ENCODE results near the gene OR52B6. TPM values are rescaled to one million over a fixed set of nuclear protein-coding genes. Genes with fewer than 3 reads are reported as not detected.
"Not testable (repeated sequence)": the region's sequence is repeated elsewhere in the genome, so short reads cannot be mapped to it uniquely, and the experiment has no call there.

Gene OR52B6
- total and polyA plus RNA-seq, 7 donors: 0.07 TPM; not detected in 6

DNA sequence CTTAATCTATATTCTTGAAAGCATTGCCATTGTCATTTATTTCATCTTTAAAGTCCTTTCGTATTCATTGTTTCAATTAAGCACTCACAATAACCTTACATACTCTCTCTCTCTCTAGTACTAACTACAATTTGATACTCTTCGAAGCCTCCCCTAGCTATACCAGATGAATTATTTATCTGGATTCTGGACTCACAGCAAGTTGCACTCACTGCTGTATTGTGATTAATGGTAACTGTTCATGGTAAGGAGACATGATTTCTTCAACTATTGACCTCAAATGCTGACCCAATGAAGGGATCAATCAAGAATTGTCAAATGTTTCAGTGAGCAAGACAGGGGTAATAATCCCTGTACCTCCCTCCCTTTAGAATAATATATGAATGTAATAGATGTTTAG lies 6.0 kb upstream of the OR52B6 start:
- TF ChIP-seq POLR2AphosphoS5 (IDR thresholded peaks at IDR 0.05): no peak
- intact Hi-C loops (cut with DNase I): no loop called here
- Histone ChIP-seq H3K27ac (no peak overlapping the region), H3K4me3 (no peak overlapping the region), H3K9me3 (no peaks in the 10 kb centered on the region), H3K4me1 (no peaks in the 10 kb centered on the region), H3K27me3 (no peaks in the 10 kb centered on the region), H3K36me3 (no peaks in the 10 kb centered on the region)
- WGBS, 2 donors: 93% methylated on average over 2 of the region's 2 CpGs
- no peak for DNase-seq

DNA sequence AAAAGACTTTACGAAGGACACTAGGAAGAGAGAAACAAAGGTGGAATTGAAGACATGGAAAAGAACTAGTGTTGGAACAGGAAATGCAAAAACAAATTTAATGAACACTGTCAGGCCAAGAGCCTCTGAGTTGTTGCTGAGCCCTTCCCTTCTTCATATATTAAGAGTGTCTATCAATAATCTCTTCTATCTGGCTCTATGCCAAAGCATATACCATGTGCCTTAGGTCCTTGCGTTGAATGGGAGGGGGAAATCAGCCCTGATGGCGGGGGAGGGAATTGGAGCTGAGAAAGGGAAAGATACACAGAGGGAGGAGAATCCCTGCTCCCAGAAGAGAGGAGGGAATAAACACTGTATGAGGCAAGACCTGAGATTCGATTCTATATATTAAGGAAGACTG lies 5.5 kb upstream of the OR52B6 start:
- H3K36me3 ChIP-seq: no peaks in the 10 kb centered on the region
- intact Hi-C loops (cut with DNase I): no loop called here
- H3K4me3 ChIP-seq: no peak overlapping the region
- no peaks in the 10 kb centered on the region for H3K27me3 ChIP-seq
- 74 to 76% methylated on average over 4 of the region's 4 CpGs for WGBS, 2 donors
- H3K9me3 ChIP-seq: no peaks in the 10 kb centered on the region
- TF ChIP-seq EP300 (IDR thresholded peaks at IDR 0.05) (no peak), POLR2AphosphoS5 (IDR thresholded peaks at IDR 0.05) (no peak)
- H3K4me1 ChIP-seq: no peaks in the 10 kb centered on the region
- no peak for DNase-seq
- H3K27ac ChIP-seq: no peak overlapping the region

DNA sequence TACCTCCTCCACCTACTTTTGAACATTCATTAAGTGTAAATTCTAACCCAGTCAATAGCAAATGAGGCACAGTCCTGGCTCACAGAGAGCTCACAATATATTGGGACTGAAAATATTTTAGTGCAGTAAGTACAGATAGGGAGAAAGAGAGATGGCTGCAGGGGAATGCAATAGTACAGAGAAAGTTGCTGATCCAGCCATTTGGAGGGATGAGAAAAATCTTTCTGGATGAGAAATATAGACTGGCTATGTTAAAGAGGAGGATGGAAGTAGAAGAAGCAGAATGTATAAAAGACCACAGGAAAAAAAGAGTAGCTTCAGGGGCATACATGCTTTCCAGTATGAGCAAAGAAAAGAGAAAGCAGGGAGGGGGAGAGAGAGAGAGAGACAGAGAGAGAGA lies 3.6 kb upstream of the OR52B6 start:
- Histone ChIP-seq H3K36me3 (no peaks in the 10 kb centered on the region), H3K27me3 (no peaks in the 10 kb centered on the region), H3K4me3 (no peak overlapping the region), H3K4me1 (no peaks in the 10 kb centered on the region), H3K27ac (no peak overlapping the region), H3K9me3 (no peaks in the 10 kb centered on the region)
- intact Hi-C loops (cut with DNase I): no loop called here
- TF ChIP-seq EP300 (IDR thresholded peaks at IDR 0.05) (no peak), POLR2A (IDR thresholded peaks at IDR 0.05) (no peak), POLR2AphosphoS5 (IDR thresholded peaks at IDR 0.05) (no peak)
- TF ChIP-seq, protein P1, sequence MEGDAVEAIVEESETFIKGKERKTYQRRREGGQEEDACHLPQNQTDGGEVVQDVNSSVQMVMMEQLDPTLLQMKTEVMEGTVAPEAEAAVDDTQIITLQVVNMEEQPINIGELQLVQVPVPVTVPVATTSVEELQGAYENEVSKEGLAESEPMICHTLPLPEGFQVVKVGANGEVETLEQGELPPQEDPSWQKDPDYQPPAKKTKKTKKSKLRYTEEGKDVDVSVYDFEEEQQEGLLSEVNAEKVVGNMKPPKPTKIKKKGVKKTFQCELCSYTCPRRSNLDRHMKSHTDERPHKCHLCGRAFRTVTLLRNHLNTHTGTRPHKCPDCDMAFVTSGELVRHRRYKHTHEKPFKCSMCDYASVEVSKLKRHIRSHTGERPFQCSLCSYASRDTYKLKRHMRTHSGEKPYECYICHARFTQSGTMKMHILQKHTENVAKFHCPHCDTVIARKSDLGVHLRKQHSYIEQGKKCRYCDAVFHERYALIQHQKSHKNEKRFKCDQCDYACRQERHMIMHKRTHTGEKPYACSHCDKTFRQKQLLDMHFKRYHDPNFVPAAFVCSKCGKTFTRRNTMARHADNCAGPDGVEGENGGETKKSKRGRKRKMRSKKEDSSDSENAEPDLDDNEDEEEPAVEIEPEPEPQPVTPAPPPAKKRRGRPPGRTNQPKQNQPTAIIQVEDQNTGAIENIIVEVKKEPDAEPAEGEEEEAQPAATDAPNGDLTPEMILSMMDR (IDR thresholded peaks at IDR 0.05): no peak
- DNase-seq: no peak

DNA sequence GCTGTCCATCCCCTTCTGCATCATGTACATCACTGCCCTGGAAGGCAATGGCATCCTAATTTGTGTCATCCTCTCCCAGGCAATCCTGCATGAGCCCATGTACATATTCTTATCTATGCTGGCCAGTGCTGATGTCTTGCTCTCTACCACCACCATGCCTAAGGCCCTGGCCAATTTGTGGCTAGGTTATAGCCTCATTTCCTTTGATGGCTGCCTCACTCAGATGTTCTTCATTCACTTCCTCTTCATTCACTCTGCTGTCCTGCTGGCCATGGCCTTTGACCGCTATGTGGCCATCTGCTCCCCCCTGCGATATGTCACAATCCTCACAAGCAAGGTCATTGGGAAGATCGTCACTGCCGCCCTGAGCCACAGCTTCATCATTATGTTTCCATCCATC lies 337 bp downstream of the OR52B6 start:
- intact Hi-C loops (cut with DNase I): no loop called here
- Histone ChIP-seq H3K4me3 (no peak overlapping the region), H3K27ac (no peak overlapping the region), H3K27me3 (no peaks in the 10 kb centered on the region), H3K9me3 (no peaks in the 10 kb centered on the region), H3K4me1 (no peaks in the 10 kb centered on the region), H3K36me3 (no peaks in the 10 kb centered on the region)
- no peak for DNase-seq
- TF ChIP-seq POLR2AphosphoS5 (IDR thresholded peaks at IDR 0.05) (no peak), EP300 (IDR thresholded peaks at IDR 0.05) (no peak), POLR2A (IDR thresholded peaks at IDR 0.05) (no peak)
- TF ChIP-seq, protein P1 (IDR thresholded peaks at IDR 0.05): no peak
- WGBS, 2 donors: 82 to 84% methylated on average over 4 of the region's 4 CpGs

DNA sequence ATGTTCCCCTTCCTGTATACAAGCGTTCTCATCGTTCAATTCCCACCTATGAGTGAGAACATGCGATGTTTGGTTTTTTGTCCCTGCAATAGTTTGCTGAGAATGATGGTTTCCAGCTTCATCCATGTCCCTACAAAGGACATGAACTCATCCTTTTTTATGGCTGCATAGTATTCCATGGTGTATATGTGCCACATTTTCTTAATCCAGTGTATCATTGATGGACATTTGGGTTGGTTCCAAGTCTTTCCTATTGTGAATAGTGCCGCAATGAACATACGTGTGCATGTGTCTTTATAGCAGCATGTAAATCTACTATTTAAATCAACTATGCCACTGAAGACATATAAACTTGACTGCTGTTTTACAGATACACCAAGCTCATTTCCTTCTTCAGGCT lies 3.8 kb downstream of the OR52B6 start:
- H3K4me3 ChIP-seq; H3K27me3 ChIP-seq; H3K4me1 ChIP-seq; H3K9me3 ChIP-seq; H3K36me3 ChIP-seq; DNase-seq; H3K27ac ChIP-seq; intact Hi-C loops (cut with DNase I): not testable (repeated sequence)
- 89 to 94% methylated on average over 5 of the region's 5 CpGs for WGBS, 2 donors

DNA sequence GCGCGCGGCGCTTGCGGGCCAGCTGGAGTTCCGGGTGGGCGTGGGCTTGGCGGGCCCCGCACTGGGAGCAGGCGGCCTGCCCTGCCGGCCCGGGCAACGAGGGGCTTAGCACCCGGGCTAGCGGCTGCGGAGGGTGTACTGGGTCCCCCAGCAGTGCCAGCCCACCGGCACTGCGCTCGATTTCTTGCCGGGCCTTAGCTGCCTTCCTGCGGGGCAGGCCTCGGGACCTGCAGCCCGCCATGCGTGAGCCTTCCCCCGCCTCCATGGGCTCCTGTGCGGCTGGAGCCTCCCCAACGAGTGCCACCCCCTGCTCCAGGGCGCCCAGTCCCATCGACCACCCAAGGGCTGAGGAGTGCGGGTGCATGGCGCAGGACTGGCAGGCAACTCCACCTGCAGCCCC lies 9.2 kb downstream of the OR52B6 start:
- WGBS, 2 donors: 98% methylated on average over 31 of the region's 31 CpGs
- H3K36me3 ChIP-seq; H3K4me1 ChIP-seq; H3K27ac ChIP-seq; H3K27me3 ChIP-seq; H3K4me3 ChIP-seq; intact Hi-C loops (cut with DNase I); H3K9me3 ChIP-seq; DNase-seq: not testable (repeated sequence)

DNA sequence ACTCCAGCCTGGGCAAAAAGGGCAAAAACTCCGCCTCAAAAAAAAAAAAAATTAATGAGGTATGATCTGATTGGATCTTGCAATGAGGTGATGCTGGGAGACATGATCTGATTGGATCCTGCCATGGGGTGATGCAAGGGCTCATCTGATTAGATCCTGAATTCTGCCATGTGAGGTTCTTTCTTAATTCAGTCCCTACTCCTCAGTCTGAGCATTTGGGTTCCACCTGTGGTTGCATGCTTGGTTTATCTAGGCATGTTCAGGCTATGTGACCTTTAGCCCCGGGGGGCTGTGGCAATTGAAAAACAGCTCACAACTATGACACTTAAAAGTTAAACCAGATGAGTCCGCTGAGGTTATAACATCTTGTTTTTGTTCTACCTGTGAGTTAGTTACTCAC lies 10.9 kb downstream of the OR52B6 start:
- peaks cover 0 to 5% (median 2%) of the 10 kb centered on the region in 4 donors for H3K4me1 ChIP-seq
- no peak overlapping the region for H3K27ac ChIP-seq
- DNase-seq: no peak
- no peak overlapping the region for H3K4me3 ChIP-seq
- WGBS, 2 donors: 60 to 90% methylated on average over 3 of the region's 3 CpGs
- H3K27me3 ChIP-seq: no peaks in the 10 kb centered on the region
- no peaks in the 10 kb centered on the region for H3K9me3 ChIP-seq
- H3K36me3 ChIP-seq: no peaks in the 10 kb centered on the region
- TF ChIP-seq POLR2AphosphoS5 (IDR thresholded peaks at IDR 0.05): no peak
- TF ChIP-seq, protein P1 (IDR thresholded peaks at IDR 0.05): no peak
- no peak for TF ChIP-seq EP300 (IDR thresholded peaks at IDR 0.05)
- TF ChIP-seq POLR2A (IDR thresholded peaks at IDR 0.05): no peak
- intact Hi-C loops (cut with DNase I): no loop called here

Data from sigmoid colon (tissue), 7 donors.